ENCODE data around the gene DCX.

DNA sequence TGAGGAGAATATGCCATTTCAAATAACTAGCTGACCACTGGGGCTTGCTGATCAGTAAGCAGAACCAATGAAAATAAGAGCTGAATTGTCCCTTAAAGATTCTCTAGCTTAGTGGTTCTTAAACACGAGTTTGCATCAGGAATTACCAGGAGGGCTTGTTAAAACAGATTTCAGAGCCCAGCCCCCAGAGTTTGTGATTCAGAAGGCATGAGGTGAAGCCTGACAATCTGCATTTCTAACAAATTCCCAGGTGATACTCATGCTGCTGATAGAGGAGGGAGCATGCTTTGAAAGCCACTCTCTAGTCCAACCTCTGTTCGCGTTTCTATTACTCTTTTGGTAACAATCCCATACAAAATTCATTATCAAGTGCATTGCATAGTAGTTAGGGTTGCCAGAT is 35.5 kb downstream of the DCX start:
- TF ChIP-seq CTCF (IDR thresholded peaks at IDR 0.05) (no peak), POLR2A (IDR thresholded peaks at IDR 0.05) (no peak)
